ENCODE measurements around the gene DHFR2. TPM values are rescaled to one million over a fixed set of nuclear protein-coding genes. Genes with fewer than 3 reads are reported as not detected.
"Not testable (repeated sequence)": the region's sequence is repeated elsewhere in the genome, so short reads cannot be mapped to it uniquely, and the experiment has no call there.

Gene DHFR2
- total RNA-seq, 1 donor = 6.9 TPM

DNA sequence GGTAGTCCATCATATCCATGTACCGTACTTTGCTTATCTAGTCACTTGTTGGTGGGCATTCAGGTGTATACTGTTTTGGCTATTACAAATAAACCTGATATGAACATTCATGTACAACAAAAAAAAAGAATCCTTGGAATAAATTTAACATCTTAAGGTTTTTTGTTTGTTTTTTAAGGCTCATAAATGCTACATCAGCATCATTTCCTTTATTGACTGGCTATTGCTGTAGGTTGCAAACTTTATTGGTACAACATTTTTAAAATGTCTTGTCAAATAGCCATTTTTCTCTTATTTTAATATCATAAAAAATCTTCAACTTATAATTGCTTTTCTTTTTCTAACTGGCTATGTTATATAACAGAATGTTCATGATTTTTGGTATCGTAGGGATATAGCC lies 16.2 kb downstream of the DHFR2 start:
- H3K4me3 ChIP-seq (ENCODE audit: low read depth, low read length) = no peak overlapping the region
- no peak for DNase-seq (ENCODE audit: low read depth)
- TF ChIP-seq, protein P1, sequence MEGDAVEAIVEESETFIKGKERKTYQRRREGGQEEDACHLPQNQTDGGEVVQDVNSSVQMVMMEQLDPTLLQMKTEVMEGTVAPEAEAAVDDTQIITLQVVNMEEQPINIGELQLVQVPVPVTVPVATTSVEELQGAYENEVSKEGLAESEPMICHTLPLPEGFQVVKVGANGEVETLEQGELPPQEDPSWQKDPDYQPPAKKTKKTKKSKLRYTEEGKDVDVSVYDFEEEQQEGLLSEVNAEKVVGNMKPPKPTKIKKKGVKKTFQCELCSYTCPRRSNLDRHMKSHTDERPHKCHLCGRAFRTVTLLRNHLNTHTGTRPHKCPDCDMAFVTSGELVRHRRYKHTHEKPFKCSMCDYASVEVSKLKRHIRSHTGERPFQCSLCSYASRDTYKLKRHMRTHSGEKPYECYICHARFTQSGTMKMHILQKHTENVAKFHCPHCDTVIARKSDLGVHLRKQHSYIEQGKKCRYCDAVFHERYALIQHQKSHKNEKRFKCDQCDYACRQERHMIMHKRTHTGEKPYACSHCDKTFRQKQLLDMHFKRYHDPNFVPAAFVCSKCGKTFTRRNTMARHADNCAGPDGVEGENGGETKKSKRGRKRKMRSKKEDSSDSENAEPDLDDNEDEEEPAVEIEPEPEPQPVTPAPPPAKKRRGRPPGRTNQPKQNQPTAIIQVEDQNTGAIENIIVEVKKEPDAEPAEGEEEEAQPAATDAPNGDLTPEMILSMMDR (IDR thresholded peaks at IDR 0.05; ENCODE audit: insufficient read depth, low read length) = no peak

DNA sequence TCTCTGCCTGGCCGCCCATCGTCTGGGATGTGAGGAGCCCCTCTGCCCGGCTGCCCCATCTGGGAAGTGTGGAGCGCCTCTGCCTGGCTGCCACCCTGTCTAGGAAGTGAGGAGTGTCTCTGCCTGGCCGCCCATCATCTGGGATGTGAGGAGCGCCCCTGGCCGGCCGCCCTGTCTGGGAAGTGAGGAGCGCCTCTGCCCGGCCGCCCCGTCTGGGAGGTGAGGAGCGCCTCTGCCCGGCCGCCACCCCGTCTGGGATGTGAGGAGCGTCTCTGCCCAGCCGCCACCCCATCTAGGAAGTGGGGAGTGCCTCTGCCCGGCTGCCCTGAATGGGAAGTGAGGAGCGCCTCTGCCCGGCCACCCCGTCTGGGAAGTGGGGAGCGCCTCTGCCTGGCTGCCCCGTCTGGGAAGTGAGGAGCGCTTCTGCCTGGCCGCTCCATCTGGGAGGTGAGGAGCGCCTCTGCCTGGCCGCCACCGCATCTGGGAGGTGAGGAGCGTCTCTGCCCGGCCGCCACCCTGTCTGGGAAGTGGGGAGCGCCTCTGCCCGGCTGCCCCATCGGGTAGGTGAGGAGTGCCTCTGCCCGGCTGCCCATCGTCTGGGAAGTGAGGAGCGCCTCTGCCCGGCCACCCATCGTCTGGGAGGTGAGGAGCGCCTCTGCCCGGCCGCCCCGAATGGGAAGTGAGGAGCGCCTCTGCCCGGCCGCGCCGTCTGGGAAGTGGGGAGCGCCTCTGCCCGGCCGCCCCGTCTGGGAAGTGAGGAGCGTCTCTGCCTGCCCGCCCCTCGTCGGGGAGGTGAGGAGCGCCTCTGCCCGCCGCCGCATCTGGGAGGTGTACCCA lies 18.4 kb downstream of the DHFR2 start:
- not testable (repeated sequence) for H3K4me3 ChIP-seq (ENCODE audit: low read depth, low read length); DNase-seq (ENCODE audit: low read depth)

DNA sequence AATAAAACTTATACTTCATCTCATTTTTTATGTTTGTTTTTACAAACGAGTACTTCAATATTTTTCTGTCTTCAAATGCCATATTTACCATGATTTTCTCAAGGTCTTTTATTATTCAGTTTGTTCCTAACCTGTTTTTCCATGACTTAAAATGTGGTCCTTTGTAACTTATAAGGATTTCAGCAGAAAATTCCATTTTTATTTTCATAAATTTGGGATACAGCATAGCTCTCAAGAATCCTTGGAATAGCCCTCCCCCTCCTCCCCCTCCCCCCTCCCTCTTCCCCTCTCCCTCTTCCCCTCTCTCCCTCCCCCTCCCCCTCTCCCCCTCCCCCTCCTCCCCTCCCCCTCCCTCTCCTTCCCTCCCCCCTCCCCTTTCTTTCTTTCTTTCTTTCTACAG lies 19.4 kb downstream of the DHFR2 start:
- TF ChIP-seq, protein P1 (IDR thresholded peaks at IDR 0.05; ENCODE audit: insufficient read depth, low read length) = no peak
- H3K4me3 ChIP-seq (ENCODE audit: low read depth, low read length) = no peak overlapping the region
- no peak for DNase-seq (ENCODE audit: low read depth)

DNA sequence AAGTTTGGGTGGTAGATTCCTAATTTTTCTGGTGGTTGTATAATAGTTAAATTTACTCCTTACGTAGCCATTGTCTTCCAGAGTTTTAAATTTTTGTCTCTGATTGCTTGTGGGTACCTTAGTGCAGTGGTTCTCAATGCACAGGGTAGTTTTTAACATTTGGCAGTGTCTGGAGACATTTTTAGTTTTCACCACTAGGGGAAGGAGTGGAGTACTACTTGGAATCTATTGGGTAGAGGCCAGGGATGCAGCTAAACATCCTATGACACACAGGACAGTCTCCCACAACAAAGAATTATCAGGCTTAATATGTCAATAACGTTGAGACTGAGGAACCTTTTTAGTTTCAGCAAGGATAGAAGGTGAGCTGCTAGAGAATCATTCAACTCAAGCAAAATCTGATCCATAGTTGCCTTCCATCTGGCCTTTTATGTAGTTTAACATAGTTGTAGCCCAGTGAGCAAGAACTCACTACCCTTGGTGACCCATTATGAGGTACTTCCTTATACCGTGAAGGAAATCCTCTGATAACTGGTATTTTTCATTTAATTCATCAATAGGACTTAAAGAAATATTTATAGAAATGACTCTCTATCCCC lies 25.7 kb downstream of the DHFR2 start:
- TF ChIP-seq, protein P1 (IDR thresholded peaks at IDR 0.05; ENCODE audit: insufficient read depth, low read length) = peak; percentile 61
- DNase-seq (ENCODE audit: low read depth) = peak; percentile 48

DNA sequence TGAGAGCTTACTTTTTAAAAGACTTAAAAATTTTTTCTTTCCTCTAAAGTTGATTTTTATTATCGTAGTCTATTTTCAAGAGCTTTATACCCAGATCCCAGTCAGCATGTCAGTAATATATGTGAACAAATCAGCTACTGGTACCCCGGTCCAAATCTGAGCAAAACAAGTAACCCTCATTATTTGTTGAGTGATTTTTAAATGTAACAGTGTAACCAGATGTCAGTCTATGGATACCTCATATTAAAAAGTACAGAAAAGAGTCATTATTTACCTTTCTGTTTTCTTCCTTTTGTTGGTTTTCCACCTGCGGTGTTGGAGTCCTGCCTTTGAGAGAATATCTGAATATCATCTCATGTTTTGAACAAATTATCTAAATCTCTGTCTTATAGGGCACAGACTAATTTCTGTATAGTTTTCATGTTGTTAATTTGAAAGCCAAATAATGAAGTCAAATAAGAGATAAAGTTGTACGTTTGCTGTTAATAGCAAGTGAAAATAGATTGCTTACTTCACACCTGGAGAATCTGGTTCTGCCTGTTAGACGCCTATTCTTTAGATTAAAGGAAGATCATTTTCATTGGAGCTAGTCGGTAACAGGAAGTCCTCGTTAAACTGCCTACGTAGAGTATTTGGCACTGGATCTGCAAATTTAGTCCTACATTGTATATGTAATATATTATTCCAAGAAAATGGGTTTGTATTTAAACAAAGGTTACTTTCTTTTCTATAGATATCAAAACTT lies 34.5 kb downstream of the DHFR2 start, which contains the start of gene STX19:
TSS of gene STX19 (minus strand) at position 505 of the 745 bp plus-strand sequence. CDS start 13,328 bp downstream, outside the sequence.
- no peak for DNase-seq (ENCODE audit: low read depth)
- H3K4me3 ChIP-seq (ENCODE audit: low read depth, low read length) = no peak within 1 kb of the TSS
- TF ChIP-seq, protein P1 (IDR thresholded peaks at IDR 0.05; ENCODE audit: insufficient read depth, low read length) = no peak

More for the DNA sequence above, 25.7 kb downstream of the DHFR2 start:
- H3K4me3 ChIP-seq (ENCODE audit: low read depth, low read length) = no peak overlapping the region

DNA sequence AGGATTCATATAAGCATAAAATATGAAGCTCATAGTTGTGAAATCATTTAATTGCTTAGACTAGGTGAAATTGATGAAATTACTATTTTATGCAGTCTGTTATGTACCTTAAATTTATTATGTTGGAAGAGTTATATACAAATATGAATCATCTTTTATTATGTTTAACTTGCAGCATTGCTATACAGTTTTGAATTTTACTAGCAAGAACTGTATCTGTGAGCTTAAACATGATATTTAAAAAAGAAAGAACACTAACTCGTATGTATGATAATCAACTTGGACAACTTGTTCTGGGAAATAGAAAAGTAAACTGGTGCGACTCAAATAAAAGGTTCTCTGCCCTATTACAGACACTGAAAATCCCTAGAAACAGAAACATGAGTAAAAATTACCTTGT lies 36.1 kb downstream of the DHFR2 start:
- TF ChIP-seq, protein P1 (IDR thresholded peaks at IDR 0.05; ENCODE audit: insufficient read depth, low read length) = no peak
- H3K4me3 ChIP-seq (ENCODE audit: low read depth, low read length) = no peak overlapping the region
- DNase-seq (ENCODE audit: low read depth) = no peak

DNA sequence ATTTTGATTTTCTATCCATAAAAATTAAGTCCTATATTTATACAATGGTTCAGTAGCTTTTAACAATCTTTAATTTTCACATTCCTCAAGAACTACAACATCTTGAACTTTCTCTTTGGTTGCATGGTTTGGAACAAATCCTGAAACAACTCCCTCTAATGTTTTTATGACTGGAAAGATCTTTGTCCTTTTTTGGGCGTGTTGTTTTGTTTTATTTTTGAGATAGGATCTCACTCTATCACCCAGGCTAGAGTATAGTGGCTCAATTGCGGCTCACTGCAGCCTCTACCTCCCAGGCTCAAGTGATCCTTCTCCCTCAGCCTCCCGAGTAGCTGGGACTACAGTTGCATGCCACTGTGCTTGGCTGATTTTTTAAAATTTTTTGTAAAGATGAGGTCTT lies 38.3 kb downstream of the DHFR2 start:
- no peak overlapping the region for H3K4me3 ChIP-seq (ENCODE audit: low read depth, low read length)
- peak; percentile 43 for DNase-seq (ENCODE audit: low read depth)
- TF ChIP-seq, protein P1 (IDR thresholded peaks at IDR 0.05; ENCODE audit: insufficient read depth, low read length) = no peak
